Tibial nerve (tissue), 4 donors: ENCODE results near the gene NRL. TPM values are rescaled to one million over a fixed set of nuclear protein-coding genes. Genes with fewer than 3 reads are reported as not detected.

Experiments used
- DNase-seq, 2 donors: peaks; one replicate each; pipeline ENCODE4 v3.0.0-alpha.2; 2019; ENCODE audit warnings: low spot score in 2 of 2
- H3K27ac ChIP-seq, 4 donors: fragments of 200-600 bp; sonication (generic) in 3 of 4; one replicate each; pipeline ENCODE4 v1.5.1; 2017 to 2019; ENCODE audit warnings: mild to moderate bottlenecking in 1 of 4
- H3K27me3 ChIP-seq, 2 donors: fragments of 200-600 bp; sonication (generic) in 1 of 2; one replicate each; pipeline versions ENCODE4 v1.5.1 to v1.6.0; 2017 to 2019
- H3K36me3 ChIP-seq, 3 donors: fragments of 200-600 bp; sonication (generic); one replicate each; pipeline ENCODE4 v1.5.1; 2018 to 2019
- H3K4me1 ChIP-seq, 4 donors: fragments of 200-600 bp; sonication (generic) in 3 of 4; one replicate each; pipeline ENCODE4 v1.5.1; 2017 to 2019
- H3K4me3 ChIP-seq, 4 donors: fragments of 200-600 bp; sonication (generic) in 3 of 4; one replicate each; pipeline ENCODE4 v1.5.1; 2017 to 2019; ENCODE audit warnings: mild to moderate bottlenecking in 1 of 4, moderate library complexity in 1 of 4
- H3K9me3 ChIP-seq, 4 donors: fragments of 200-600 bp; sonication (generic) in 3 of 4; one replicate each; pipeline ENCODE4 v1.5.1; 2017 to 2019
- EP300 ChIP-seq, 2 donors: sonication (generic); formaldehyde crosslinking; IDR thresholded peaks; one replicate each; pipeline ENCODE4 v1.6.1; 2017; ENCODE audit warnings: antibody characterized with exemption in 2 of 2, mild to moderate bottlenecking in 1 of 2
- POLR2A ChIP-seq, 2 donors: fragments of 450-650 bp; IDR thresholded peaks; one replicate each; pipeline ENCODE4 v1.6.1; 2017; ENCODE audit warnings: antibody characterized with exemption in 2 of 2, mild to moderate bottlenecking in 2 of 2, moderate library complexity in 2 of 2
- WGBS, 2 donors: methylation state at CpG; one replicate each; pipeline ENCODE4 v1.1.5; 2018; 5-methylcytosine and 5-hydroxymethylcytosine counted together
- total RNA-seq, 4 donors: library from RNA; depleted of rRNA; stranded (reverse); fragments of >200 nt; gene quantifications; one replicate each; pipeline ENCODE4 v1.1.0, GENCODE V29; 2016
- TF ChIP-seq, protein P1 (sequence below), 5 experiments: fragments of 200-600 bp in 3 of 5; fragments of 450-650 bp in 2 of 5; sonication (generic) in 3 of 5; IDR thresholded peaks; one replicate each; pipeline ENCODE4 v1.5.1; 2016 to 2019; ENCODE audit warnings: antibody characterized with exemption in 5 of 5, mild to moderate bottlenecking in 3 of 5, moderate library complexity in 2 of 5

Gene NRL
- total RNA-seq, 4 donors from 2014 or later = 4.8 to 7.0 (median 5.9) TPM

DNA sequence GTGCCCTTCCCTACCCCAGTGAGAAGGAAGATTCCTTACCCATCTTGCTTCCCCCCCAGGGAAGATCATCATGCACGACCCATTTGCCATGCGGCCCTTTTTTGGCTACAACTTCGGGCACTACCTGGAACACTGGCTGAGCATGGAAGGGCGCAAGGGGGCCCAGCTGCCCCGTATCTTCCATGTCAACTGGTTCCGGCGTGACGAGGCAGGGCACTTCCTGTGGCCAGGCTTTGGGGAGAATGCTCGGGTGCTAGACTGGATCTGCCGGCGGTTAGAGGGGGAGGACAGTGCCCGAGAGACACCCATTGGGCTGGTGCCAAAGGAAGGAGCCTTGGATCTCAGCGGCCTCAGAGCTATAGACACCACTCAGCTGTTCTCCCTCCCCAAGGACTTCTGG is 11.3 kb downstream of the NRL start:
- Histone ChIP-seq H3K4me3 (no peak overlapping the region), H3K9me3 (no peaks in the 10 kb centered on the region), H3K36me3 (peaks cover 0 to 61% (median 8%) of the 10 kb centered on the region in 3 donors), H3K27ac (no peak overlapping the region), H3K4me1 (peaks cover 0 to 3% (median 0%) of the 10 kb centered on the region in 4 donors), H3K27me3 (no peaks in the 10 kb centered on the region)
- TF ChIP-seq, protein P1, sequence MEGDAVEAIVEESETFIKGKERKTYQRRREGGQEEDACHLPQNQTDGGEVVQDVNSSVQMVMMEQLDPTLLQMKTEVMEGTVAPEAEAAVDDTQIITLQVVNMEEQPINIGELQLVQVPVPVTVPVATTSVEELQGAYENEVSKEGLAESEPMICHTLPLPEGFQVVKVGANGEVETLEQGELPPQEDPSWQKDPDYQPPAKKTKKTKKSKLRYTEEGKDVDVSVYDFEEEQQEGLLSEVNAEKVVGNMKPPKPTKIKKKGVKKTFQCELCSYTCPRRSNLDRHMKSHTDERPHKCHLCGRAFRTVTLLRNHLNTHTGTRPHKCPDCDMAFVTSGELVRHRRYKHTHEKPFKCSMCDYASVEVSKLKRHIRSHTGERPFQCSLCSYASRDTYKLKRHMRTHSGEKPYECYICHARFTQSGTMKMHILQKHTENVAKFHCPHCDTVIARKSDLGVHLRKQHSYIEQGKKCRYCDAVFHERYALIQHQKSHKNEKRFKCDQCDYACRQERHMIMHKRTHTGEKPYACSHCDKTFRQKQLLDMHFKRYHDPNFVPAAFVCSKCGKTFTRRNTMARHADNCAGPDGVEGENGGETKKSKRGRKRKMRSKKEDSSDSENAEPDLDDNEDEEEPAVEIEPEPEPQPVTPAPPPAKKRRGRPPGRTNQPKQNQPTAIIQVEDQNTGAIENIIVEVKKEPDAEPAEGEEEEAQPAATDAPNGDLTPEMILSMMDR (IDR thresholded peaks at IDR 0.05) = no peak
- TF ChIP-seq EP300 (IDR thresholded peaks at IDR 0.05) = no peak
- TF ChIP-seq POLR2A (IDR thresholded peaks at IDR 0.05) = no peak
- DNase-seq = no peak
- WGBS, 2 donors = 85 to 91% methylated on average over 13 of the region's 13 CpGs

DNA sequence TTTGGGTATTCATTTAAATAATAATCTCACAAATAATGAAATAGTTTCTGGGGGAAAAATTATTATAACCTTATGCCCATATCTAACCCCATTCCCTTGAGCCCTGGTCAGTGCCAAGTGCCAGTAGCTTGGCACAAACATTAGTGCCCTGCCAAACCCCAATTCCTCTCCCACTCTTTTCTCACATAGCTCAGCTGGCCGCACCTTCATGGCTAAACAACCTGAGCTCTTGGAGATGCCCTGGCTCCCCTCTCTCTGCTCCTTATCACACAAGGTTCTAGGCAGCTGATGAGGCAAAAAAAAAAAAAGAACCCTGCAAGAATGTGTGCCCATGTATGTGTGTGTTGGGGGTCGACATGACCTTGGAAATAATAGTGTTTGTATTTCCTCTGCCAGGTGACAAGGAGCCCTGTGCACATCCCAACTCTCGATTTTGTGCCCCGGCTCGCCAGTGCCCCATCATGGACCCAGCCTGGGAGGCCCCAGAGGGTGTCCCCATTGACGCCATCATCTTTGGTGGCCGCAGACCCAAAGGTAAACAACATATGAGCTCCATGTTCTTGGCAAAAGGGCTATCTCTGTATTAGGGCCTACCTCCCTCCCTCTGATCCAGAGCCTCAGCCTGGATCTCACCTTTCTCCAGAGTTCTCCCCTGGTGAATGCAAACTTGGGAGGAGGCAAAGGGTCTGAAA is 12.2 kb downstream of the NRL start:
- 92 to 94% methylated on average over 7 of the region's 7 CpGs for WGBS, 2 donors
- Histone ChIP-seq H3K9me3 (no peaks in the 10 kb centered on the region), H3K27me3 (no peaks in the 10 kb centered on the region), H3K4me3 (no peak overlapping the region), H3K27ac (no peak overlapping the region), H3K4me1 (no peaks in the 10 kb centered on the region), H3K36me3 (peaks cover 0 to 67% (median 12%) of the 10 kb centered on the region in 3 donors)
- TF ChIP-seq, protein P1 (IDR thresholded peaks at IDR 0.05) = no peak
- TF ChIP-seq POLR2A (IDR thresholded peaks at IDR 0.05) = no peak
- TF ChIP-seq EP300 (IDR thresholded peaks at IDR 0.05) = no peak
- DNase-seq = no peak

DNA sequence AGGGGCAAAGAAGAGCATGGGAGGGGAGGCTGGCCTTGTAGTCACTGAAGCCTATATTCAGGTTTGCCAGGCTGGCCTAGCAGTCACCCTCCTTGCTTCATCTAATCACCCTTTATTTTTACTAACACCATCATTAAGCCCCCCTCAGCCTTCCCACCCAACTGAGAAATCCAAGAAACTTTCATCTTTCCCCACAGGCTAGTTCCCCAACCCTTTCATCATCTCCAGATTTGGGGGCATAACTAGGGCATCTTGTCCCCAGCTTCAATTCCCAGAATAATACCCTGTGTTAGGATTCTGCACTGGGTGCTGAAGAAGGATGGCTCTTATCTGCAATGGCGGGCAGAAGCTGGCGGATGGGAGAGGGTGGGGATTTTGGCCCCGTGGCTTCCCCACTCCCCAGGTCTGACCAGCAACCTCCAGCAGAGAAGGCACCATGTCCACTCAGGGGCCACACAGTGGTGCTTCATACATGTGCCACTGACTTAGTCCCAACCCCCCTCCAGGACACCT is 13.7 kb downstream of the NRL start:
- no peak for DNase-seq
- Histone ChIP-seq H3K27me3 (no peaks in the 10 kb centered on the region), H3K36me3 (peaks cover 0 to 67% (median 13%) of the 10 kb centered on the region in 3 donors), H3K27ac (no peak overlapping the region), H3K4me1 (peaks cover 0 to under 1% (median 0%) of the 10 kb centered on the region in 4 donors), H3K4me3 (no peak overlapping the region), H3K9me3 (no peaks in the 10 kb centered on the region)
- WGBS, 2 donors = 97 to 100% methylated on average over 3 of the region's 3 CpGs
- TF ChIP-seq, protein P1 (IDR thresholded peaks at IDR 0.05) = no peak
- no peak for TF ChIP-seq EP300 (IDR thresholded peaks at IDR 0.05)
- TF ChIP-seq POLR2A (IDR thresholded peaks at IDR 0.05) = no peak

DNA sequence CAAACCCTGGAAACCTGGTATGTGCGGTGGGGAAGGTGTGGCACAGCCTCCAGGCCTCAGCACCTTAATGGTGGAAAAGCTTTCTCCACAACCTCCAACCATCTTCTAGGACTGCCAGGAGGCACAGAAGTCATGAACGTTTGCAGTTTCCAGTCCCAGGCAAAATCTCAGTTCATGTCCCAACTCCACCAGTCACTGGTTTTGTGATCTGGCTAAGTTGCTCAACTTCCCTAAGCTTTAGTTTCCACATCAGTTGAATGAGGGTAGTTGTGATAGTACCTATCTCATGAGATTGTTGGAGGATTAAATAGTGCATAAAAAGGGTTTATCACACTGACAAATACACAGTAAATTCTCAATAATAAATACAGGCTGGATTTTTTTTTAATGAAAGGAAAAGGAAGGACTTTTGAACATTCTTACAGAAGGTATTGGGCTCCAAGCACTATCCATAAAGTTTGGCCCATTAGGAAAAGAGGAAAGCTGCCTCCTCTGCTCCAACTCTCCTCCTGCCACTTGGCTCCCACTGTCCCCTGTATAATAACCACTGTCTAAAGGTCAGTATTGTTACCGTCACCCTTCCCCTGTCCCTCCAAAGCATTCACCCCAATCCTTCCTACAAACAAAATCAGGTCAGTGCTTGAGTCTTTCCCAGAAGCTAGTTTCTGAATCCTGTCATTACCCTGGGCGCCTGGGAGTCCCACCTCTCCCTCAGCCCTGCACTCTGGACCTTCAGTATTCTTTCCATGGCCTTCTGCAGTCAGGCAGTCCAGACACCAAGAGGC is 14.4 kb downstream of the NRL start:
- Histone ChIP-seq H3K36me3 (peaks cover 0 to 67% (median 13%) of the 10 kb centered on the region in 3 donors), H3K27ac (no peak overlapping the region), H3K4me1 (peaks cover 0 to 7% (median 3%) of the 10 kb centered on the region in 4 donors), H3K4me3 (no peak overlapping the region), H3K9me3 (no peaks in the 10 kb centered on the region), H3K27me3 (no peaks in the 10 kb centered on the region)
- DNase-seq = no peak
- 75 to 79% methylated on average over 4 of the region's 4 CpGs for WGBS, 2 donors
- TF ChIP-seq POLR2A (IDR thresholded peaks at IDR 0.05) (no peak), EP300 (IDR thresholded peaks at IDR 0.05) (no peak)
- TF ChIP-seq, protein P1 (IDR thresholded peaks at IDR 0.05) = no peak
